BE2C (cell line): ENCODE measurements around the gene SHF.

Experiments used
- DNase-seq: peaks from one replicate; pipeline ENCODE4 v3.0.0-alpha.2; 2020
- H3K27me3 ChIP-seq: fragments of 250-450 bp; sonication (Bioruptor Pico); 2 replicates; pipeline ENCODE4 v1.5.1; 2020; ENCODE audit warnings: mild to moderate bottlenecking
- H3K36me3 ChIP-seq: fragments of 250-450 bp; sonication (Bioruptor Pico); 2 replicates; pipeline ENCODE4 v1.5.1; 2020; ENCODE audit warnings: mild to moderate bottlenecking
- H3K4me1 ChIP-seq: fragments of 250-450 bp; sonication (Bioruptor Pico); 2 replicates; pipeline ENCODE4 v1.5.1; 2020
- H3K4me3 ChIP-seq: 2 replicates; pipeline ENCODE4 v1.5.1; 2011; ENCODE audit warnings: low read depth, low read length
- H3K9me3 ChIP-seq: fragments of 250-450 bp; sonication (Bioruptor Pico); 2 replicates; pipeline ENCODE4 v1.5.1; 2020
- TF ChIP-seq, protein P1 (sequence below): IDR thresholded peaks from 2 replicates; pipeline ENCODE4 v1.5.1; 2012; ENCODE audit warnings: mild to moderate bottlenecking, low read depth, low read length

The SHF gene

DNA sequence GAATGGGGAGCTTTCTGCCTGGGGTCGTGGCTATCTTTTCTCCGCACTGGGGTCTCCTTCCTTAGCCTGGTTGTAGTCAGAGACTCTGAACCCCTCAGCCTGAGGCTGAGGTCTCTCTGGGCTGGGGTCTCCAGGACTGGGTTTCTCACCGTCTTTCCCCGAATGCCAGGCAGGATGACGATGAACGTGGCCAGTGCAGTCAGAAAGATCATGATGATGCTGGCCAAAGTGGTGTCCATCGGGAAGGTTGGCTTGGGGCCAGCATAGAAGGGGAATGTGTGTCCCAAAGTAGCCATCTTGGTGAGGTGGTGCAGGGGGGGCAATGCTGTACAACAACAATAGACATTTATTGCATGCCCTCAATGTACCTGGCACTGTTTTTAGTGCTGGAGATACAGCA is 65.0 kb downstream of the SHF start:
- Histone ChIP-seq H3K4me1 (0 out of 2 replicates have a peak, but pooled peaks cover 2% of the 10 kb centered on the region), H3K27me3 (no peaks in the 10 kb centered on the region), H3K9me3 (no peaks in the 10 kb centered on the region), H3K4me3 (no peak overlapping the region), H3K36me3 (no peaks in the 10 kb centered on the region)
- no peak for DNase-seq
- TF ChIP-seq, protein P1, sequence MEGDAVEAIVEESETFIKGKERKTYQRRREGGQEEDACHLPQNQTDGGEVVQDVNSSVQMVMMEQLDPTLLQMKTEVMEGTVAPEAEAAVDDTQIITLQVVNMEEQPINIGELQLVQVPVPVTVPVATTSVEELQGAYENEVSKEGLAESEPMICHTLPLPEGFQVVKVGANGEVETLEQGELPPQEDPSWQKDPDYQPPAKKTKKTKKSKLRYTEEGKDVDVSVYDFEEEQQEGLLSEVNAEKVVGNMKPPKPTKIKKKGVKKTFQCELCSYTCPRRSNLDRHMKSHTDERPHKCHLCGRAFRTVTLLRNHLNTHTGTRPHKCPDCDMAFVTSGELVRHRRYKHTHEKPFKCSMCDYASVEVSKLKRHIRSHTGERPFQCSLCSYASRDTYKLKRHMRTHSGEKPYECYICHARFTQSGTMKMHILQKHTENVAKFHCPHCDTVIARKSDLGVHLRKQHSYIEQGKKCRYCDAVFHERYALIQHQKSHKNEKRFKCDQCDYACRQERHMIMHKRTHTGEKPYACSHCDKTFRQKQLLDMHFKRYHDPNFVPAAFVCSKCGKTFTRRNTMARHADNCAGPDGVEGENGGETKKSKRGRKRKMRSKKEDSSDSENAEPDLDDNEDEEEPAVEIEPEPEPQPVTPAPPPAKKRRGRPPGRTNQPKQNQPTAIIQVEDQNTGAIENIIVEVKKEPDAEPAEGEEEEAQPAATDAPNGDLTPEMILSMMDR: no peak

DNA sequence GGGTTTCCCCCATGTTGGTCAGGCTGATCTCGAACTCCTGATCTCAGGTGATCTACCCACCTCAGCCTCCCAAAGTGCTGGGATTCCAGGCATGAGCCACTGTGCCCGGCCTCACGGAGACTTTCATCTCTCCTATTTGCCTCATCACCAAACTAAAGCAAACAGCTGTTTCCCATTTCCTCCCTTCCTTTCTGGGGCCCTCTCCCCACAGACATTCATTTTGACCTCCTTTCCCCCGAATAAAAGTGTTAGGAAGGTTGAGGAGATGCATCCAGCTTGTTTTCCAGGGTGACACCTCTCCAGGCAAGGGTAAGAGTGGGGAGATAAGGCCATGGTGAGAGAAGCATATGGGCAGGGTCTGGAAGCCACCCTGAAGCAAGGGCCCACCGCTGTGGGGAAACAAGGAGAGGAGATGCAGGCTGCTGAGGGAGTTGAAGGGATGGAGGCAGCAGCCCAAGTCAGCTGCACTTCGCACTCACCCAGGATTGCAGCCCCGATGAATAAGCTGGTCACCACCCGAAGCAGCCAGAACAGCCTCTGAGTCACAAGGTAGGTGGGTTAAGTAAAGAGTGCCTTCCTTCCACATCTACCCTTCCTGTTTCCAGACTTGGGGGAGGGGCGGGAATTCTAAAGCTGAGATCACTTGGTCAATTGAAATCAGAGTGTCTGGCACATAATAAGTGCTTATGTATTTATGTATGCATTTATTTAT is 65.9 kb downstream of the SHF start:
- 0 out of 2 replicates have a peak, but pooled peaks cover 2% of the 10 kb centered on the region for H3K4me1 ChIP-seq
- TF ChIP-seq, protein P1: no peak
- no peak overlapping the region for H3K4me3 ChIP-seq
- H3K27me3 ChIP-seq: no peaks in the 10 kb centered on the region
- no peak for DNase-seq
- H3K36me3 ChIP-seq: no peaks in the 10 kb centered on the region
- no peaks in the 10 kb centered on the region for H3K9me3 ChIP-seq

GRCh38 chr15:45121020-45121419 is 66.7 kb downstream of the SHF start:
- Histone ChIP-seq H3K9me3 (no peaks in the 10 kb centered on the region), H3K27me3 (no peaks in the 10 kb centered on the region), H3K4me3 (no peak overlapping the region), H3K4me1 (no peaks in the 10 kb centered on the region), H3K36me3 (no peaks in the 10 kb centered on the region)
- no peak for DNase-seq
- TF ChIP-seq, protein P1: no peak

DNA sequence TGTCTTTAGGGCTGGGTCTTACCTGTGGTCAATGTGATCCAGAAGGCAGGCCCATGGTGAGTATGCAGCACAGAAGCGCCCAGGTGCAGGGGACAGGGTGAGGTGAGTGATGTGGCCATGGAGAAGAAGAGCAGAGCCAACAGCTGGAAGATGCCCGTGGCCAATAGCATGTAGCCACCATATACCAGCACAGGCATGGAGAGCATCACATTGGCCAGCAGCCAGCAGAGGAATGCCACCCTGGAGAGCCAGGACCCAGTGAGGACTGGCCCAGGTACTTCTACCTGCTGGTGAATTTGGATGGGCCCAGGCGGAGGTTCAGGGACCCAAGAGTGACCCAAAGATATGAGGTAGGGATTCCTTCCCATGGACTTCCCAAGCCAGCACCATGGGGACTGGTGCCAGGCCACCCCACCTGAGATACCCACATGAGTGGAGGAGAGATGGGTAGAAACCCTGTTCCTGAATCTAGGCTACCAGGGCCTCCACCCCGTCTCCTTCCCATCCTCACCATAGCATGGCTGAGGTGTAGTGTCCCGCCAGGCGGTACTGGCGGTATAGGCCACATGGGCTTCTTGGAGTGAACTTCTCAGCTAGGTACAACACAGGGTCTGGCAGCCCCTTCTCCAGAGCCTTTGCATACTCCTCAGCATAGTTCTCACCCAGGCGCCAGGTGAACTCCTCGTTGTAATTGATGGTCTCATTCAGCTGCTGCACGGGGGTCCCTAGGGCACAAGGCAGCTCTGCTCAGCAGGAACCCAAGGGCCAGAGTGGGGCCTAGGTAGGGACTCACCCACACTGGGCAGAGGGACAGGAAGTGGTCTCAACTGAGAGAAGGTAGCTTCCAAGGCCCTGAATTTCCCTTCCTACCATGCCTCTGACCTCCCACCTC is 67.4 kb downstream of the SHF start:
- TF ChIP-seq, protein P1: no peak
- no peaks in the 10 kb centered on the region for H3K9me3 ChIP-seq
- no peak for DNase-seq
- 0 out of 2 replicates have a peak, but pooled peaks cover under 1% of the 10 kb centered on the region for H3K27me3 ChIP-seq
- H3K4me1 ChIP-seq: no peaks in the 10 kb centered on the region
- no peak overlapping the region for H3K4me3 ChIP-seq
- H3K36me3 ChIP-seq: no peaks in the 10 kb centered on the region

DNA sequence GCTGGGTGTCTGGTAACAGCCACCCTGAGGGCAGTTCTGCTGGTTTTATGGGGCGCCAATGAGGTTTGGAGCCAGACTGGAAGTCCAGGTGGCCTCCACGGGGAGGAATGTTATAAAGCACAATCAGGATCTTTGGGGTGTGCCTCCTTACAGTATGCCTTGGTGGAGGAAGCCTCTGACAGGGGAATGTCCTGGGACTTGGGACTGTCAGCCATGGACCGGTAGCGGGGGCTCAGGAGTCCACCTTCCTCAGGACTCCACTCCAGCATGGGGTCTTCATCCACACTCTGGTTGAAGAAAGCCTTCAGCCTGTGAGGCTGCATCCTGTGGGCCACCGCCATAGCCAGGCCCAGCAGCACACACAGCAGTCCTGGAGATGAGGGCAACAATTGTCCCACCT is 68.8 kb downstream of the SHF start:
- Histone ChIP-seq H3K4me1 (no peaks in the 10 kb centered on the region), H3K36me3 (no peaks in the 10 kb centered on the region), H3K4me3 (no peak overlapping the region), H3K9me3 (no peaks in the 10 kb centered on the region), H3K27me3 (peaks cover 14% of the 10 kb centered on the region)
- DNase-seq: no peak
- TF ChIP-seq, protein P1: no peak
